Right renal pelvis (tissue), 4 donors: Measurements from ENCODE around the gene TEX54. TPM values are rescaled to one million over a fixed set of nuclear protein-coding genes. Genes with fewer than 3 reads are reported as not detected.
"Not testable (repeated sequence)": the region's sequence is repeated elsewhere in the genome, so short reads cannot be mapped to it uniquely, and the experiment has no call there.

ENCODE experiments used
- DNase-seq, 4 donors: peaks; one replicate each; pipeline ENCODE4 v3.0.0-alpha.2; 2013; ENCODE audit warnings: low read depth in 4 of 4, low spot score in 3 of 4, missing footprints in 1 of 4
- polyA plus RNA-seq, 4 donors: library from polyadenylated mRNA; unstranded; fragments of 120-200 nt; gene quantifications; one replicate each; pipeline ENCODE4 v1.2.1, GENCODE V29; 2013; ENCODE audit not compliant: insufficient read length in 4 of 4

The TEX54 gene
- polyA plus RNA-seq, 4 donors = 0.17 TPM; not detected in 3

DNA sequence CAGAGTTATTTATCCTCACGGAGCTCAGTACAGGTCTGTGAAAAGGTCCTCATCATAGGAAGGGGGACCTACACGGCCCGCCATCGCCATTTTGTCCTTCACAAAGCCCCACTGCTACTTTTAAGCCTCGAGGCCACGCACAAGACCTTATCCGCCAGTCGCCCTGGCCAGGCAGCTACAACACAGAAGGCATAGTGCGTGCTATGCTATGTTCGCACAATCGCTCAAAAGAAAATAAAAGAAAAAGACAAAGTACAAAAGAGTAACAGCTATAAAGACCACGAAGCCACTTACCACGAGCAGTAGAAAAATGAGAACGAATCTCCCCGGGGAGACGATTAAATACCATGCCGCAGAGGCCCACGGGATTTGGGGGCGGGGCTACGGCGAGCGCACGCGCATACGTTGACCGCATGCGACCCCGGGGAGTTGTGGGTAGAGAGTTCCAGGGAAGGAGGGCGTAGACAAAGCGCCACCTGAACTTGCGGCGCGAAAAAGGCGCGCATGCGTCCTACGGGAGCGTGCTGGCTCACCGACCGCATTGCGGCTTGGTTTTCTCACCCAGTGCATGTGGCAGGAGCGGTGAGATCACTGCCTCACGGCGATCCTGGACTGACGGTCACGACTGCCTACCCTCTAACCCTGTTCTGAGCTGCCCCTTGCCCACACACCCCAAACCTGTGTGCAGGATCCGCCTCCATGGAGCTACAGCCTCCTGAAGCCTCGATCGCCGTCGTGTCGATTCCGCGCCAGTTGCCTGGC is 23.1 kb upstream of the TEX54 start:
- peak; percentile 94 to 98 (median 96) for DNase-seq

DNA sequence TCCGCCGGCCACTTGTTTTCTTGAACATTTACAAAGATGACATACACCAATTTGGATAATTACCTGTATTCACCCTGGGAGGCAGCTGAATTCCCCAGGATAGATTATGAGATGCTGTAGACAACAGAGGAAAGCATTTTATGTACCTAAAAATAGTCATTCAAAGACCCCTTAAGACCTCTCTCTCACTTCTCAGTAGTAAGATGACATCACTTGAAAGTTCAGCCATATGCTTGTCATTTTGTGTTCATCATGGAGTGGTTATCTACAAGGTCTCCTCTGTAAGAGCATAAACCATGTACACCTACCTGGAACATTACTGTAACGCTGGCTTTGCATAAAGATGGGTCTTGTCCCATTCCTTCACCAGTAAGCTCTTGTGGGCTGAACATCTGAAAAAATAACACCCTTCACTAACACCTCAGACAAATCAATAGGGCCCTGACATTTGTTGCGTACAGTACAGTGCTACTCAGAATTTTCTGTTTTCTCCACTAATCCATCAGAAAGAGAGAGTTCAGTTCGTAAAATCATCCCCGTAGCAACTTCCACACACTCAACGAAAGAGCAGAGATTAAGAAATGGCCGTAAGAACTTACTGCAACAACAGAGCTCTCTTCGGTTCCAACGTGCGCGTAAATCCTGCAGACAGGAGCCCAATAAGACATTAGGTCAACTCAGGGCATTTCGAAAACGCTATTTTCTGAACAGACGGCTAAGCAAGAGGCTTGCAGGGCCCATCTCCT is 22.4 kb upstream of the TEX54 start:
- no peak for DNase-seq

DNA sequence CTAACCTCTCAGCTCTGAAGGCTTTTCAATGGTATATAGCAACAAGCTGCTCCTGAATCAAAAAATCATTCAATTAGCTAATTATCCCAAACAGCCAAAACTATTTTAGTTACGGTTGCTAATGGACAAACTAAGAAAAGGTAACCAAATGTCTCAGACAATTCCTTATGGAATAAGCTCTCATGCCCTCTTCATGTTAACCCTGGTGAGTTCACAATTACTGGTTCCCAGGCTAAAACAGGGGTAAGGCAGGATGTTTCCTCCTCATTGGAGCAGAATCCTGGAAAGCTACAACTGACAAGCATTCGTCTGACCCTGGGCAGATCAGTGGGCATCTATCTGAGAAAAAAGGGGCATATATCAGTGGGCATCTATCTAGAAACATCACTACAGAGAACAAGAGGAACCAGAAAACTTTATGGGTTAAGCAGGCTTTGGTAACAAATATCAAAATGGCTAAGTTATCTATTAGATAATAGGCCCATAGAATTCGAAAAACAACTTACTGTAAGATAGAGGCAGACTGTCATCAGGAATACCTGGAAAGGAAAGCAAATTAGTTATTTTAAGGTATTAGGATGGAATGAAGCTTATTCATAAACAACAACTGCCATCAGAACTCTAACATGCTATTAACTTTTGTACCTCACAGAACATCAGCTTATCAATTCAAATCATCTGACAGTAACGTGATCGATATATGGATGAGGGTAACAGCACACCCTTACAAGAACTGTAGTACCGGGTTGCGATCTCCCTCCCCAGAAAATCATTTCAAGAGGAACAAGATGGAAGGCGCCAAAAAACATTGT is 21.6 kb upstream of the TEX54 start:
- DNase-seq = no peak

DNA sequence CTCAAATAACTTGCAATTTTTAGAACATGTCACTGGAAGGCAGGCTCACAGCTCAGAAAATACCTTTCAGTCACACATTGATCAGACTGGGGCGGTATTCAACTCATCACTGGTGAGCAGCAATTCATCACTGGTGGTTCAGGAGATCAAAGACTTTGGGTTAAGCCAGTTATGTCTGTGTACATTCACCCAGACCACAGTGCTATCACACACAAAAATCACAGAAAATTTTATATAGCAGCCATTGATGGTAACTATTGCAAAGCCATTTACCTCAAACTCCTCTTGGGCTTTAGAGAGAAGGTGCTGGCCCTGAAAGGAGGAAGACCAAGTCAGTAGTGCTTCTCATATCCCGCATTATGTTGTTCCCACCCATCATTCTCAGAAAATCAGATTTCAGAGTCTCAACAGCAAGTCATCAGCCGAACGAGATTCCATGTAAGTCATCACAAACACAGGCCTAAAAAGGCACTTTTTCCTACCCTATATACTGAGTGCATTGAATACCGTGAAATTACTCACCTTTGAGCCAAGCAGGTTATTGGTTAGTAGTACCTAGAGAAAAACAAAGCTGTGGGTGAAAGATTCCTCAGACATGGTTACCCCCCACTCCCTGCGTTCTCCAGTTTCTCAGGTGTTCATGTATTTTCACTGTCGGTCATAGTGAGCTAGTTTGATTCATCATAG is 20.8 kb upstream of the TEX54 start:
- no peak for DNase-seq

DNA sequence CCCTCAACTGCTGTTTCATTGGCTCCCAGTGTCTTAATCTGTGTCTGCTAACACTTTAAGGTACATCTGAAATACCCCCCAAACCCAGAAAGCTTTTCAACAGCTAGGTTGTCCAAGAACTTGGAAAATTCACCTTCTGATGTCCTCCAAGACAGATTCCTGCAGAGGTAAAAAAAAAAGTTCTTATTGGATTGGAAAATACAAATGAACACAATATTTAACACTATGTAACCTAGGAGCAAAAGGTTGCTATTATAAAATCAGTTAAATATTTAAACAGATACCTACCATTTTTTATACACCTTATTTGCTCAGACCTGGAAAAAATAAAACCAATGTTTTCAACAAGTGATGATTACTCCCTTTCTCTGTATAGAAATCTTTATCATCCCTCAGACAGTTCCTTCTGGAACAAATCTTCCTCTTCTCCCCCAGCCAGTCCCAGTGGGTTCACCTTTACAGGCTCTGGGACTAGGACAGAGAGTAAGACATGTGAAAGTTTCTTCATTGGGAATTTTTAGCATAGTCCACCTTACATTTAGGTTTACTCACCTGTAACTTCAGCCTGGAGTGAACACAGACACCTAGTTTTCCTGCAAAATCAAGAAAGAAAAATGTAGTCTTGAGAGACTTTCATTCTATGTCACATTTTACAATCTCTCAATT is 20.0 kb upstream of the TEX54 start:
- no peak for DNase-seq

DNA sequence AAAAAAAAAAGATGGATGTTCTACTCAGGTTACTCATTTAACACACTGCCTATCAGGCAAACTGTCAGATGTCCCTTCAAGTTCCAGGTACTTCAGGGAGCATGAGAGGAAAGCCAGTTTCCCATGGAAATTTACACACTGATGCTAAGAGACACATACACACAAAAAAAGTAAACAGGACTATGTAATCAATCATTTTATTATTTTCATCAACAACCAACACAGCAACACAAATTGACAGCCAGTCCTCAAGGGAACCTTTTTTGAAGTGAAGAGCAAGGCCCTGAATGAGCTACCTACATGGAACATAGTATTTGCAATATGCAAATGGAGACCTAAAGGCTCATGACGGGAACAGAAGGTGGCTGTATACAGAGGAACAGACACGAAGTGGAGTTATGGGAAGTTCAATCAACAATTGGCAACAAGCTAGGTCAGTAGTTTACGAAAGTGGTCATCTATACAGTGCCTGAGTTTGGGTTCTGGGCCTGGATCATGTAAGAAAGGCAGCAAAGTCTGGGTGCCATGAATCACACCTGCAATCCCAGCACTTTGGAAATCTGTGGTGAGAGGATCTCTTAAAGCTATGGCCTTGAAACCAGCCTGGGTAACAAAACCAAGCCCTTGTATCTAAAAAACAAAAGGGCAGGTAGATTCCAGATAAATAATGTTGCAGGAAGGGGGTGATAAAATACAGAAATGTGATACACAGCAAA is 19.3 kb upstream of the TEX54 start:
- no peak for DNase-seq

DNA sequence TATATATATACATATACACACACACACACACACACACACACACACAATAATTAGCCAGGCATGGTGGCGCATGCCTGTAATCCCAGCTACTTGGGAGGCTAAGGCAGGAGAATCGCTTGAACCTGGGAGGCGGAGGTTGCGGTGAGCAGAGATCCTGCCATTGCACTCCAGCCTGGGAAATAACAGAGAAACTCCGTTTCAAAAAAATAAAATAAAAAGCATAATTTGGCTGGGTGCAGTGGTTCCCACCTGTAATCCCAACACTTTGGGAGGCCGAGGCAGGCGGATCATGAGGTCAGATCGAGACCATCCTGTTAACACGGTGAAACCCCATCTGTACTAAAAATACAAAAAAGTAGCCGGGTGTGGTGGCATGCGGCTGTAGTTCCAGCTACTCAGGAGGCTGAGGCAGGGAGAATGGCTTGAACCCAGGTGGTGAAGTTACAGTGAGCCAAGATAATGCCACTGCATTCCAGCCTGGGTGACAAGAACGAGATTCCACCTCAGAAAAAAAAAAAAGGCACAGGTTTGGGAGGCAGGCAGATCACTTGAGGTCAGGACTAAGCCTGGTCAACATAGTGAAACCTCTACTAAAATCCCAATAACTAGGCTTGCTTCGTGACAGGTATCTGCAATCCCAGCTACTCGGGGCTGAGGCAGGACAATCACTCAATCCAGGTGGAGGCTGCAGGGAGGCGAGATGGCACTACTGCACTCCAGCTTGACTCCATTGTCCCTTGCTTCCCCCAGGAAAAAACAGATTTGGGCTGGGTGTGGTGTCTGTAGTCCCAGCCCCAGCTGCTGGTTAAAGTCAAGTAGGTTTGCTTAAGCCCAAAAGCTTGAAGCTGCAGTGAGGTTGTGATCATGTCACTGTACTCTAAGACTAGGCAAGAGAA is 18.5 kb upstream of the TEX54 start:
- no peak for DNase-seq

DNA sequence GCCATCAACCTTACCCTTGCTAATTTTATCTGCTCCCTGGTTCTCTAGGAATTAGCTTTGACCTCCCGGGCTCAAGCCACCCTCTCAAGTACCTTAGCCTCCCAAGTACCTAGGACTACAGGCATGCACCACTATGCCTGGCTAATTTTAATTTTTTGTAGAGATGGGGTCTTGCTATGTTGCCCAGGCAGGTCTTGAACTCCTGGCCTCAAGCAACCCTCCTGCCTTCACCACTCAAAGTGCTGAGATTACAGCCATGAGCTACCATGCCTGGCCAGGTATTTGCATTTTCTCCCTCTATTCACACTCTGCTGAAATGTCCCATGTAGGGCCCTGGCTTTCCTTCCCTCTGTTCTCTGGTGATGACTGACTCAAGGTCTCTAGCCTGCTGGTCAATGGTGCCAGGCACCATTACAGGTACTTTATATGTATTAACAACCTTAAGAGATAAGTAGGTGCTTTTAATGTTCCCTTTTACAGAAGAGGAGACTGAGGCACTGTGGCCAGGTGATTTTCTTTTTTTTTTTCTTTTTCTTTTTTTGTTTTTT is 15.2 kb upstream of the TEX54 start:
- DNase-seq = no peak

DNA sequence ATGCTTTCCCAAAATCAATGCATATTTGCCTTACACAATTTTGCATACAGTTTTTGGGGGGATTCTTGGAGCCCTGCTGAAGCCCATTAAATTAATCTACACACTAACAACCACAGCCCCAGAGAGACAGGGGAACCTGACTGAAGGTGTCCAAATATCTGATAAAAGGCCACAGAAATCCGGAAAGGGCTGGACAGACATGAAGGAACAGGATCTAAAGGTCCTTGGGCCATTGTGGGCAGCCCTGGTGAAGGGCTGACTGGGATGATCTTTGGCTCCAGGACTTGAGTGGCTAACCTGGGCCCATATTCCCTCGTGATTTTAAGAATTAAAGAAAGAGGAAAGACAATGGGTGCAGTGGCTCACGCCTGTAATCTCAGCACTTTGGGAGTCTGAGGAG is 13.5 kb upstream of the TEX54 start:
- no peak for DNase-seq

DNA sequence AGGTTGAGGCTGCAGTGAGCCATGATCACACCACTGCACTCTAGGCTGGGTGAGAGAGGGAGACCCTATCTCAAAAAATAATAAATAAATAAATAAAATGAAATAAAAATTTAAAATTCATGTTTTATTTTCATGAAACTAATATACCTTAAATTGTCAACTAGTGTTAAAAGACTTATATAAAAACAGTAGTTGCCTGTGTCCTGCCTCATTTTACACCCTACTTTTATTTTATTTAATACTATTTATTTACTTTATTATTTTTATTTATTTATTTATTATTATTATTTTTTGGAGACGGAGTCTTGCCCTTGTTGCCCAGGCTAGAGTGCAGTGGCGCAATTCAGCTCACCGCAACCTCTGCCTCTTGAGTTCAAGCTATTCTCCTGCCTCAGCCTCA is 11.5 kb upstream of the TEX54 start:
- DNase-seq = no peak

DNA sequence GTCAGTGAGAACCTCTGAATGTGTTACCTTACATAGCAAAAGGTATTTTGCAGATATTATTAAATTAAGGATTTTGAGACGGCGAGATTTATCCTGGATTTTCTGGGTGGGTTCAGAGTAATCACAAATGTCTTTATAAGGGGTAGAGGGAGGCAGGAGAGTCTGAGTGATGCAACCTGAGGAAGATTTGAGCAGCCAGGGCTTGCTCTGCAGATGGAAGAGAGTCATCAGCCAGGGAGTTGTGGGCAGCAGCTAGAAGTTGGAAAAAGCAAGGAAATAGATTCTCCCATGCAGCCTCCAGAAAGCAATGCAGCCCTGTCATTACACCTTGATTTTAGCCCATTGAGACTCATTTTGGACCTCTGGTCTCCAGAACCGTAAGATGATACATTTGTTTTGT is 10.8 kb upstream of the TEX54 start:
- DNase-seq = no peak

DNA sequence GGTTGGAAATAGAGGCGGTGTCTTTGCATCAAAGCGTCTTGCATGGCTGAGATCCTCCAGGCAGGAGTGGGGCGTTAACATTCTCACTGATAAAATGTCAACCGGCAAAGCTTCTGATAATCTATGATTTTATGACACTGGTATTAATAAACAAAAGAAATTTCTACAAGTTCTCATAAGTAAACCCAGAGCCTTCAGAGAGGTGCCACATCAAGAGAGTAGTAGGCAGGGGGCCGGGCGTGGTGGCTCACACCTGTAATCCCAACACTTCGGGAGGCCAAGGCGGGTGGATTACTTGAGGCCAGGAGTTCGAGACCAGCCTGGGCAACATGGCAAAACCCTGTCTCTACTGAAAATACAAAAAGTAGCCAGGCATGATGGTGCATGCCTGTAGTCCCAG is 10.2 kb upstream of the TEX54 start:
- not testable (repeated sequence) for DNase-seq

DNA sequence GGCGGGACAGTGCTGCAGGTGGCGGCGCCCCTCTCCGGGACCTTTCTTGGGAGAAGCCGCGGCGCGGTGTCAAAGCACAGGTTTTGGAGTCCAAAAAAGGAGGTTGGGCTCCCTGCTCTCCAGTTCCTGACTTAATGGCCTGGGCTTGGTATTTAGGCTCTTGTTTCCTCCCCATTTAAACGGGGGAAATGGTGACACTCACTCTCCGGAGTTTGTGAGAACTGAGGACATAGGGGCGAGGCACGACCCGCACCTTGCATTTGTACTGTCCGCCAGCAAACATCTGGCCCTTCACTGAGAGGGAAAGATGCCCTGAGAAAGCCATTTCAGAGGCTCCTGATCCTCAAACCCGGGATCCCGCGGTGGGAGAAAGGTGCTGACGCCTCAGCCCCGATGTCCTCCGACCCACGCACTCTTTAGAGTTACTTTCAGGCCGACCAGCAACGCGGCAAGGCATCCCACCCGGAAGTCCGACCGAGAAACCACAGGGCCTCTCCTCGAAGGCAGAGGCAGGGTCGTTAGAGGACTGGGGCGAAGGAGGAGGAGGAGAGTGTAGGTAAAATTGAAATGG is 9.6 kb upstream of the TEX54 start:
- DNase-seq = no peak

DNA sequence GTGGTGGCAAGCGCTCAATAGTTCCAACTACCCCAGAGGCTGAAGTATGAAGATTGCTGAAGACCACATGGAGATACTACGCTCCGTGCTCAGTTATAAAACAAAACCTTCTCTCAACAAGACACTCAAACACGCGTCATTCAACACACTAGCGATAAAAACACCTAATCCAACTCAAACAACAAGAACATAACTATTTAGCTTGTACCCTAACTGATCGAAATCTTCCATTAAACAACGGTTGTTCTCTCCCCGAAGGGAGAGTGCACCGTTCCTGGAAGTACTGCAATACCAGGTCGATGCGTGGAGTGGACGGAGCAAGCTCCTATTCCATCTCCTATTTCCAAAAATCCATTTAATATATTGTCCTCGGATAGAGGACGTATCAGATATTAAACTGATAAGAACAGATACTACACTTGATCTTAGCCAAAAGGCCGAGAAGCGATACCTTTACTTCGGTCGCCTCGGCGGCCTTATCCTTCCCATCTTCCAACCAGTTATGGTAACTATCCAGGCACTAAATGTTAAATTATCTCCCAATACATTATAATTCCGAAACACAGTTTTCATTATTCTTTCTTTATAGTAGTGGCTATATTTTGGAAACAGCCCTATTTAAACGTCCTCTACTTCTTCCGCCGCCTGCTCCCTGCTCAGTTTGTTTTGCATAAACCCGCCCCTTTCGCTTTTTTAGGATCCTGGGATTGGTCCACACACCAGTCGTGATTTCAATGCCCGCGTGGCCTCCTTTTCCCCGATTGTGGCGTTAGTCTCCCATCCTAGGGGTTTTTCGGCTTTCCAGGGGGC is 8.9 kb upstream of the TEX54 start:
- DNase-seq = peak; percentile 88 to 92 (median 92)

DNA sequence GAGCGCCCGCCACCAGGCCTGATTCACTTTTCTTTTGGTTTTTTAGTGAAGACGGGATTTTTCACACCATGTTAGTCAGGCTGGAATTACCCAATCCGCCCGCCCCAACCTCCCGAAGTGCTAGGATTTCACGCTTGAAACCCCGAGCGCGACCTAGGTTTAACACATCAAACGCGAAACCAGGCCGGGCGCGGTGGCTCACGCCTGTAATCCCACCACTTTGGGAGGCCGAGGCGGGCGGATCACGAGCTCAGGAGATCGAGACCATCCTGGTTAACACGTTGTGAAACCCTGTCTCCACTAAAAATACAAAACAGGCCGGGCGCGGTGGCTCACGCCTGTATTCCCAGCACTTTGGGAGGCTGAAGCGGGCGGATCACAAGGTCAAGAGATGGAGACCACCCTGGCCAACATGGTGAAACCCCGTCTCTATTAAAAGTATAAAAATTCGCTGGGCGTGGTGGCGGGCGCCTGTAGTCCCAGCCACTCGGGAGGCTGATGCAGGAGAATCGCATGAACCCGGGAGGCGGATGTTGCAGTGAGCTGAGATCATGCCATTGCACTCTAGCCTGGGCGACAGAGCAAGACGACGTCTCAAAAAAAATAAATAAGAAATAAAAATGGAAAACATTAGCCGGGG is 8.2 kb upstream of the TEX54 start:
- DNase-seq = not testable (repeated sequence)
